Prostate gland (tissue), 2 donors: Measurements from ENCODE around the gene COMT. TPM values are rescaled to one million over a fixed set of nuclear protein-coding genes. Genes with fewer than 3 reads are reported as not detected.
A peak's percentile ranks its signal among the peaks of the same experiment; 100 is the strongest.

ENCODE experiments used
- DNase-seq: peaks from one replicate; pipeline ENCODE4 v3.0.0-alpha.2; 2019; ENCODE audit warnings: low spot score
- H3K27ac ChIP-seq, 2 donors: fragments of 200-600 bp; sonication (generic); 2 replicates each; pipeline ENCODE4 v1.5.1; 2017 to 2019
- H3K27me3 ChIP-seq: fragments of 200-600 bp; sonication (generic); replicated peaks from 2 replicates; pipeline ENCODE4 v1.5.1; 2019; ENCODE audit not compliant: insufficient read depth
- H3K36me3 ChIP-seq, 2 donors: fragments of 200-600 bp; sonication (generic); 1 replicate in 1 of 2; 2 replicates in 1 of 2; pipeline versions ENCODE4 v1.5.1 to v1.8.1; 2017 to 2019
- H3K4me1 ChIP-seq: fragments of 200-600 bp; sonication (generic); replicated peaks from 2 replicates; pipeline ENCODE4 v1.5.1; 2019
- H3K4me3 ChIP-seq, 2 donors: fragments of 200-600 bp; sonication (generic); 2 replicates each; pipeline ENCODE4 v1.5.1; 2017 to 2019
- H3K9me3 ChIP-seq: fragments of 200-600 bp; sonication (generic); 2 replicates; pipeline ENCODE4 v1.5.1; 2017
- CTCF ChIP-seq, 4 experiments: fragments of 200-600 bp in 2 of 4; fragments of 450-650 bp in 2 of 4; sonication (generic) in 2 of 4; IDR thresholded peaks; 1 replicate in 3 of 4; 2 replicates in 1 of 4; pipeline ENCODE4 v1.5.1; 2016 to 2019; ENCODE audit warnings: antibody characterized with exemption in 4 of 4, mild to moderate bottlenecking in 2 of 4, moderate library complexity in 2 of 4
- POLR2A ChIP-seq: fragments of 450-650 bp; IDR thresholded peaks from one replicate; pipeline ENCODE4 v1.6.1; 2016; ENCODE audit warnings: antibody characterized with exemption, mild to moderate bottlenecking
- POLR2AphosphoS5 ChIP-seq: sonication (generic); formaldehyde crosslinking; IDR thresholded peaks from one replicate; pipeline ENCODE4 v1.6.1; 2017; ENCODE audit warnings: antibody characterized with exemption
- WGBS: methylation state at CpG from one replicate; pipeline ENCODE4 v1.1.5; 2018; 5-methylcytosine and 5-hydroxymethylcytosine counted together
- intact Hi-C: fragments of 100-400 bp; cut with DNase I; formaldehyde crosslinking; loops from one replicate; pipeline ENCODE4 v1.14.2; 2022
- total RNA-seq, 2 donors: library from RNA; depleted of rRNA; stranded (reverse); fragments of >200 nt; gene quantifications; one replicate each; pipeline ENCODE4 v1.1.0, GENCODE V29; 2016

Gene COMT
- total RNA-seq, 2 donors from 2014 or later = 456 to 513 TPM

GRCh38 chr22:19967850-19968449, 26.4 kb downstream of the COMT start:
- intact Hi-C loops = no loop called here
- Histone ChIP-seq H3K9me3 (no peaks in the 10 kb centered on the region), H3K4me3 (no peak overlapping the region), H3K4me1 (peaks cover 7% of the 10 kb centered on the region), H3K27me3 (no peaks in the 10 kb centered on the region), H3K27ac (no peak overlapping the region), H3K36me3 (peaks cover 3 to 11% of the 10 kb centered on the region in 2 donors)
- no peak for DNase-seq
- TF ChIP-seq POLR2A (no peak), CTCF (IDR thresholded peaks at IDR 0.05) (no peak), POLR2AphosphoS5 (no peak)
- 84% methylated on average over 7 of the region's 7 CpGs for WGBS

DNA sequence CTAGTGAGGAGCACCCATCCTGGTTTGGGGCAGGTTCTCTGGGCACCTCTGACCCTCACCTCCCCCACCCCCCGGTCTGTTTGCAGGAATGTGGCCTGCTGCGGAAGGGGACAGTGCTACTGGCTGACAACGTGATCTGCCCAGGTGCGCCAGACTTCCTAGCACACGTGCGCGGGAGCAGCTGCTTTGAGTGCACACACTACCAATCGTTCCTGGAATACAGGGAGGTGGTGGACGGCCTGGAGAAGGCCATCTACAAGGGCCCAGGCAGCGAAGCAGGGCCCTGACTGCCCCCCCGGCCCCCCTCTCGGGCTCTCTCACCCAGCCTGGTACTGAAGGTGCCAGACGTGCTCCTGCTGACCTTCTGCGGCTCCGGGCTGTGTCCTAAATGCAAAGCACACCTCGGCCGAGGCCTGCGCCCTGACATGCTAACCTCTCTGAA, 26.9 kb downstream of the COMT start:
- H3K9me3 ChIP-seq = no peaks in the 10 kb centered on the region
- peaks cover 4% of the 10 kb centered on the region for H3K4me1 ChIP-seq
- H3K27me3 ChIP-seq = no peaks in the 10 kb centered on the region
- H3K4me3 ChIP-seq = no peak overlapping the region
- 76% methylated on average over 18 of the region's 18 CpGs for WGBS
- no peak for DNase-seq
- intact Hi-C loops = no loop called here
- H3K27ac ChIP-seq = no peak overlapping the region
- H3K36me3 ChIP-seq = peaks cover 3 to 11% of the 10 kb centered on the region in 2 donors
- no peak for TF ChIP-seq CTCF (IDR thresholded peaks at IDR 0.05)

- no peaks in the 10 kb centered on the region for H3K4me1 ChIP-seq
- H3K27ac ChIP-seq = no peak overlapping the region
- H3K4me3 ChIP-seq = no peak overlapping the region
- DNase-seq = no peak
- H3K27me3 ChIP-seq = no peaks in the 10 kb centered on the region
- no peak for TF ChIP-seq POLR2AphosphoS5
- peaks cover 3 to 11% of the 10 kb centered on the region in 2 donors for H3K36me3 ChIP-seq
- H3K9me3 ChIP-seq = no peaks in the 10 kb centered on the region
- 73% methylated on average over 9 of the region's 11 CpGs for WGBS
- intact Hi-C loops = no loop called here
Measured at GRCh38 chr22:19969141-19969928, 27.8 kb downstream of the COMT start.

DNA sequence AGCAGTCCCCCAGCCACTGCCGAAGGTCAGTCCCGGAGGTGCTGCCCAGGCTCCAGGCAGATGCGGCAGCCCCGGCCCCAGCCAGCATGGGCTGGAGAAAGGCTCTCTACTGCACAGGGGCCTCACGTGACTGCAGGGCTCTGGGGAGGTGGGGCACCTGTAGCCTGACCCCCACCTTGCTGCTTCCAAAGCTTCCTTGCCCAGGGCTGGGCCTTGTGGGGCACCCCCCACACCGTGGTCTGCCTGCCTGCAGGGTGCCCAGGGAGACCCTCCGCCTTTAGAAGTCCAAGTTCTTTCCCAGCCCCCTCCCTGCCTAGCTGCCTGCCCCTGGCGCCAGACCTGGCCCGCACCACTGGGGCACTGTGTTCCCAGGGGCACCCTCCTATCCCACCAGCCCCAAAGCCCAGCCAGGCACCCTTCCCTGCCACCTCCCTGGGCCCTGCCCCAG, 28.5 kb downstream of the COMT start:
- intact Hi-C loops = loop anchor here (1.0 kb wide), 1 partner anchor 43 kb away; no protein-coding TSS in a partner anchor
- Histone ChIP-seq H3K36me3 (peaks cover 3 to 11% of the 10 kb centered on the region in 2 donors), H3K4me1 (no peaks in the 10 kb centered on the region), H3K27ac (peak overlapping the region in 1 of 2 donors; percentile 23), H3K9me3 (no peaks in the 10 kb centered on the region), H3K27me3 (no peaks in the 10 kb centered on the region), H3K4me3 (no peak overlapping the region)
- no peak for DNase-seq
- 73% methylated on average over 8 of the region's 9 CpGs for WGBS
- TF ChIP-seq POLR2AphosphoS5 (no peak), POLR2A (no peak), CTCF (IDR thresholded peaks at IDR 0.05) (no peak)

- intact Hi-C loops = loop anchor here (1.0 kb wide), 1 partner anchor 43 kb away; no protein-coding TSS in a partner anchor
- H3K27ac ChIP-seq = peak overlapping the region in 1 of 2 donors; percentile 23
- H3K36me3 ChIP-seq = peaks cover 3 to 11% of the 10 kb centered on the region in 2 donors
- TF ChIP-seq POLR2A (no peak), CTCF (IDR thresholded peaks at IDR 0.05) (peak; percentile 83 to 97 (median 88)), POLR2AphosphoS5 (peak; percentile 24)
- DNase-seq = peak; percentile 42
- H3K4me3 ChIP-seq = no peak overlapping the region
- no peaks in the 10 kb centered on the region for H3K4me1 ChIP-seq
- no peaks in the 10 kb centered on the region for H3K27me3 ChIP-seq
- H3K9me3 ChIP-seq = no peaks in the 10 kb centered on the region
- WGBS = 56% methylated on average over 25 of the region's 25 CpGs
Measured at GRCh38 chr22:19970479-19971275, 29.1 kb downstream of the COMT start.
